GM12892 (cell line): ENCODE results near the gene RNF32.

Experiments
- POLR2A ChIP-seq: IDR thresholded peaks from 2 replicates; pipeline ENCODE4 v1.6.1; 2011; ENCODE audit warnings: low read depth, low read length, control low read depth
- POLR2AphosphoS5 ChIP-seq: IDR thresholded peaks from 2 replicates; pipeline ENCODE4 v1.6.1; 2011; ENCODE audit warnings: low read depth, low read length, control low read depth
- TAF1 ChIP-seq: IDR thresholded peaks from 2 replicates; pipeline ENCODE4 v1.6.1; 2011; ENCODE audit warnings: low read depth, mild to moderate bottlenecking, control low read depth, low read length, borderline replicate concordance

DNA sequence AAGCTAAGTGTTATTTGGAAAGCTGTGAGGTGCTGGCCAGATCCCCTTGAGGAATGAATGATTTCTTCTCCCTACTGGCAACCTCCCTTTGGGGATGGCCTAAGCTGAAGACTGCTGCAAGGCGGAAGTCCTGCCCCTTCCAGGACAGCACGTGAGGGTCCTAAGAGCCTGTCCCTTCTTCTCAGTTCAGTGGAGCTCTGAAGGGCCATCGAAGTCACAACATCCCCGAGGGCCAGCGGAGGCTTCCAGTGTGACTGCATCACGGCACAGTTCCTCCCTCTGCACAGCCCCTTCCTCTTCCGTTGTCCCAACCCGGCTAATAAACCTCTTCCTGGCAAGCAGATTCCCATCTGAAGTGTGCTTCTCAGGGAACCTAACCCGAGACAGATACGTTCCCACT, 43.7 kb downstream of the RNF32 start:
- no peak for TF ChIP-seq POLR2A
- TF ChIP-seq POLR2AphosphoS5: no peak
- TF ChIP-seq TAF1: no peak
